GM23248 (cell line): Measurements from ENCODE around the gene RBM17. TPM values are rescaled to one million over a fixed set of nuclear protein-coding genes. Genes with fewer than 3 reads are reported as not detected.

ENCODE experiments used
- DNase-seq: peaks from one replicate; pipeline ENCODE4 v3.0.0-alpha.2; 2015
- H2AFZ ChIP-seq: fragments of 200-600 bp; sonication (generic); 2 replicates; pipeline ENCODE4 v1.6.1; 2016; ENCODE audit warnings: antibody characterized with exemption
- H3F3A ChIP-seq: fragments of 200-600 bp; sonication (generic); 2 replicates; pipeline ENCODE4 v1.6.1; 2016; ENCODE audit warnings: mild to moderate bottlenecking, antibody characterized with exemption, mixed run types; ENCODE audit not compliant: insufficient read depth
- H3K27ac ChIP-seq: fragments of 200-600 bp; sonication (generic); 2 replicates; pipeline ENCODE4 v1.5.1; 2016; ENCODE audit warnings: mild to moderate bottlenecking
- H3K27me3 ChIP-seq: fragments of 200-600 bp; sonication (generic); replicated peaks from 2 replicates; pipeline ENCODE4 v1.6.1; 2016; ENCODE audit warnings: mild to moderate bottlenecking; ENCODE audit not compliant: insufficient read depth
- H3K36me3 ChIP-seq: fragments of 200-600 bp; sonication (generic); 2 replicates; pipeline ENCODE4 v1.6.1; 2016; ENCODE audit warnings: low read depth, mild to moderate bottlenecking
- H3K4me1 ChIP-seq: fragments of 200-600 bp; sonication (generic); 2 replicates; pipeline ENCODE4 v1.6.1; 2016; ENCODE audit warnings: mild to moderate bottlenecking; ENCODE audit not compliant: insufficient read depth
- H3K4me2 ChIP-seq: fragments of 200-600 bp; sonication (generic); one replicate; pipeline ENCODE4 v1.6.1; 2016; ENCODE audit warnings: mild to moderate bottlenecking; ENCODE audit not compliant: unreplicated experiment
- H3K4me3 ChIP-seq: fragments of 200-600 bp; sonication (generic); 2 replicates; pipeline ENCODE4 v1.5.1; 2016; ENCODE audit warnings: mild to moderate bottlenecking
- H3K79me2 ChIP-seq: fragments of 200-600 bp; sonication (generic); 2 replicates; pipeline ENCODE4 v1.6.1; 2016; ENCODE audit warnings: mild to moderate bottlenecking; ENCODE audit not compliant: insufficient read depth
- H3K9ac ChIP-seq: fragments of 200-600 bp; sonication (generic); 2 replicates; pipeline ENCODE4 v1.6.1; 2016; ENCODE audit warnings: mild to moderate bottlenecking
- H3K9me2 ChIP-seq: fragments of 200-600 bp; sonication (generic); 2 replicates; pipeline ENCODE4 v1.6.1; 2016; ENCODE audit warnings: mixed run types, mild to moderate bottlenecking, moderate library complexity; ENCODE audit not compliant: insufficient read depth
- H3K9me3 ChIP-seq: fragments of 200-600 bp; sonication (generic); one replicate; pipeline ENCODE4 v1.6.1; 2017; ENCODE audit warnings: low read depth
- H4K20me1 ChIP-seq: fragments of 200-600 bp; sonication (generic); 2 replicates; pipeline ENCODE4 v1.6.0; 2016; ENCODE audit not compliant: insufficient read depth
- EZH2 ChIP-seq: fragments of 200-600 bp; sonication (generic); IDR thresholded peaks from 2 replicates; pipeline ENCODE4 v1.6.1; 2018; ENCODE audit warnings: antibody characterized with exemption, mild to moderate bottlenecking; ENCODE audit not compliant: insufficient read depth, poor library complexity, severe bottlenecking
- EZH2phosphoT487 ChIP-seq: fragments of 200-600 bp; sonication (generic); IDR thresholded peaks from 2 replicates; pipeline ENCODE4 v1.6.1; 2018; ENCODE audit warnings: antibody characterized with exemption, moderate library complexity, mild to moderate bottlenecking, low read depth; ENCODE audit not compliant: insufficient read depth
- WGBS, 2 experiments: methylation state at CpG; one replicate each; pipeline ENCODE4 v1.1.6; 2015 to 2017; ENCODE audit warnings: low lambda C conversion rate in 2 of 2, low coverage in 1 of 2; ENCODE audit errors: missing lambda C conversion rate in 2 of 2; 5-methylcytosine and 5-hydroxymethylcytosine counted together
- in situ Hi-C: fragments of 300-500 bp; cut with MboI; formaldehyde crosslinking; loops from 2 replicates; pipeline ENCODE4 v1.15.0; 2020
- polyA plus RNA-seq: library from polyadenylated mRNA; unstranded; fragments of >200 nt; fragmentation: Nextera tagmentation; extraction: Ambion mirVana; gene quantifications from 2 replicates; pipeline ENCODE4 v1.2.1, GENCODE V29; 2016
- total RNA-seq: library from RNA; depleted of rRNA; stranded (reverse); fragments of >200 nt; shearing (Covaris generic); gene quantifications from 2 replicates; pipeline ENCODE4 v1.2.3, GENCODE V29; 2014

The RBM17 gene
- total and polyA plus RNA-seq, 2 experiments from 2014 or later: 24.1 to 99.9 TPM

GRCh38 chr10:6089334-6090219 is 743 bp downstream of the RBM17 start:
- Histone ChIP-seq H3K4me2 (peak overlapping the region; percentile 96), H3K9ac (peak overlapping the region; percentile 90), H3K9me2 (no peaks in the 10 kb centered on the region), H3K9me3 (no peaks in the 10 kb centered on the region), H3K4me3 (peak overlapping the region; percentile 94), H3K27ac (peak overlapping the region; percentile 41), H4K20me1 (peaks cover 19% of the 10 kb centered on the region), H3F3A (no peaks in the 10 kb centered on the region), H3K27me3 (no peaks in the 10 kb centered on the region), H3K4me1 (peaks cover 24% of the 10 kb centered on the region), H3K79me2 (peaks cover 56% of the 10 kb centered on the region), H3K36me3 (no peaks in the 10 kb centered on the region), H2AFZ (0 out of 2 replicates have a peak overlapping the region, but pooled peaks have one; percentile 2)
- in situ Hi-C loops: no loop called here
- TF ChIP-seq EZH2 (no peak), EZH2phosphoT487 (no peak)
- WGBS, 2 experiments: 1 to 4% methylated on average over 38 to 53 of the region's 53 CpGs
- peak; percentile 64 for DNase-seq

DNA sequence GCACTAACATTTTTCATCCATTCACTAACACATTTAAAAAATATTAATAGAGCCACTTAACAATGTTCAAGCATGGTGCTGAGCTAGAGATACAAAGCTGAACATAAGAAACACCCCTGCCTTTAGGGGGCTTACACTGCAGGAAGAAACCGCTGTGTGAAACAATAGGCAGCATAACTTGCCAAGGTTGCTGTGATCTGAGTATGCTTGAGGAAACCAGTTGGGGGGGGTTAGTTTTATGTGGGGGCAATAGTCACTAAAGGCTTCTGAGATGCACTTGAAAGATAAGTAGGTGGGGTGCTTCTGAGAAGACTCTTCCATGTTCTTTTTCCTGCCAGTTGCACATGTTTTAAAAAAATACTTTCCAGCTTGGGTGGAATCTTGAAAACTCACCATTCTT is 2.8 kb downstream of the RBM17 start:
- Histone ChIP-seq H3K79me2 (peaks cover 77% of the 10 kb centered on the region), H3F3A (no peaks in the 10 kb centered on the region), H3K9me2 (no peaks in the 10 kb centered on the region), H3K9ac (no peak overlapping the region), H3K4me2 (no peak overlapping the region), H4K20me1 (peaks cover 27% of the 10 kb centered on the region), H2AFZ (no peak overlapping the region), H3K27ac (no peak overlapping the region), H3K4me3 (no peak overlapping the region; the same call in 1 of the 2 replicates), H3K36me3 (no peaks in the 10 kb centered on the region), H3K9me3 (no peaks in the 10 kb centered on the region), H3K4me1 (peaks cover 22% of the 10 kb centered on the region), H3K27me3 (no peaks in the 10 kb centered on the region)
- no peak for TF ChIP-seq EZH2
- no peak for TF ChIP-seq EZH2phosphoT487
- in situ Hi-C loops: no loop called here
- 31 to 32% methylated on average over 1 of the region's 1 CpG for WGBS, 2 experiments
- DNase-seq: peak; percentile 46

DNA sequence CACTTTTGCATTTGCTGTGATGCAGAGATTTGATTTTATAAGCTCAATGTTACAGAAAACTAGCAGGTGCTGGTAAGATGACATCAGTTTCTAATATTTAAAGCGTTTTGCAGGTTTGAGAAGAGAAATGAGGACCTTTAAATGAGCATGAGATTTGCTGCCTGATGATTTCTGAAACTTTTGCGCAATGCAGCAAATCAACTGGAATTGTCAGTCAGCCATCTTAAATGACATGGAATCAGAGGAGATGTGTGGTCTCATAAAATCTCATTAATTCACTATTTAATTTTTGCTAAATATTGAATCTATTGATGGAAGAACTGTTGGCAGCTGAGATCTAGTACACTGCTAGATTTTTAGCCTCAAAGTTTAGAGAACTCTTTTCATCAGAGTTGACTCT is 3.9 kb downstream of the RBM17 start:
- Histone ChIP-seq H3K4me1 (peaks cover 22% of the 10 kb centered on the region), H3K4me2 (no peak overlapping the region), H3K9me2 (no peaks in the 10 kb centered on the region), H3K9me3 (no peaks in the 10 kb centered on the region), H2AFZ (no peak overlapping the region), H3K27me3 (no peaks in the 10 kb centered on the region), H4K20me1 (peaks cover 32% of the 10 kb centered on the region), H3K36me3 (no peaks in the 10 kb centered on the region), H3K9ac (no peak overlapping the region), H3K79me2 (peaks cover 88% of the 10 kb centered on the region), H3F3A (no peaks in the 10 kb centered on the region), H3K27ac (no peak overlapping the region), H3K4me3 (no peak overlapping the region)
- no peak for TF ChIP-seq EZH2phosphoT487
- no peak for TF ChIP-seq EZH2
- DNase-seq: no peak
- WGBS, 2 experiments: 98% methylated on average over 2 of the region's 2 CpGs
- in situ Hi-C loops: no loop called here

- Histone ChIP-seq H2AFZ (no peak overlapping the region), H3K9ac (no peak overlapping the region), H3F3A (no peaks in the 10 kb centered on the region), H3K27me3 (no peaks in the 10 kb centered on the region), H3K36me3 (0 out of 2 replicates have a peak, but pooled peaks cover under 1% of the 10 kb centered on the region), H3K9me2 (no peaks in the 10 kb centered on the region), H3K79me2 (peaks cover 100% of the 10 kb centered on the region), H4K20me1 (peaks cover 22% of the 10 kb centered on the region), H3K9me3 (no peaks in the 10 kb centered on the region), H3K4me1 (peaks cover 13% of the 10 kb centered on the region), H3K4me3 (no peak overlapping the region), H3K27ac (no peak overlapping the region), H3K4me2 (no peak overlapping the region)
- no peak for TF ChIP-seq EZH2phosphoT487
- no peak for TF ChIP-seq EZH2
- WGBS, 2 experiments: 78 to 80% methylated on average over 12 of the region's 12 CpGs
- DNase-seq: no peak
- in situ Hi-C loops: no loop called here
These were observed 7.2 kb downstream of the RBM17 start for GRCh38 chr10:6095810-6096570.
